Measurements from ENCODE around the gene IQGAP1.
A peak's percentile ranks its signal among the peaks of the same experiment; 100 is the strongest.

Gene IQGAP1

DNA sequence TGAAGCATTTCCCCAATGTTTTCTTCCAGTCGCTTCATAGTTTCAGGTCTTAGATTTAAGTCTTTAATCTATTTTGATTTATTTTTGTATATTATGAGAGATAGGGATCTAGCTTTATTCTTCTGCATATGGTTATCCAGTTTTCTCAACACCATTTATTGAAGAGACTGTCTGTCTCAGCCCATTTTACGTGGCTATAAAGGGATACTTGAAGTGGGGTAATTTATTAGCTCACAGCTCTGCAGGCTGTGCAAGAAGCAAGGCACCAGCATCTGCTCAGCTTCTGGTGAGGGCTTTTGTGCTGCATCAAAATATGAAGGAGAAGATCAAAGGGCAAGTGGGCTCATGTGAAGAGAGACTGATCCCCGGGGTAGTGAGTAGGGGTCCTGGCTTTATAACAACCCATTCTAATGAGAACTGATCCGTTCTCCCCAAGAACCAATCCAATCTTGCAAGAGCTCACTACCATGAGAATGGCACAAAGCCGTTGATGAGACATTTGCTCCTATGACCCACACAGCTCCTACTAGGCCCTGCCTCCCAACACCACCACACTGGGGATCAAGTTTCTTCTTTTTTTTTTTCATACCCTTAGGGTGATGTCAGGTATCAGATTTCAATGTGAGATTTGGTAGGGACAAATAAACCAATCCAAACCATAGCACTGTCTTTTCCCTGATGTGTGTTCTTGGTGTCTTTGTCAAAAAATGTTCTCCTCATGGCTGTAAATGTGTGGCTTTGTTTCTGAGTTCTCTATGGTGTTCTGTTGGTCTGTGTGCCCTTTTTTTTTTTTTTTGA lies 63.2 kb downstream of the IQGAP1 start (continued):
- TF ChIP-seq, protein P1, sequence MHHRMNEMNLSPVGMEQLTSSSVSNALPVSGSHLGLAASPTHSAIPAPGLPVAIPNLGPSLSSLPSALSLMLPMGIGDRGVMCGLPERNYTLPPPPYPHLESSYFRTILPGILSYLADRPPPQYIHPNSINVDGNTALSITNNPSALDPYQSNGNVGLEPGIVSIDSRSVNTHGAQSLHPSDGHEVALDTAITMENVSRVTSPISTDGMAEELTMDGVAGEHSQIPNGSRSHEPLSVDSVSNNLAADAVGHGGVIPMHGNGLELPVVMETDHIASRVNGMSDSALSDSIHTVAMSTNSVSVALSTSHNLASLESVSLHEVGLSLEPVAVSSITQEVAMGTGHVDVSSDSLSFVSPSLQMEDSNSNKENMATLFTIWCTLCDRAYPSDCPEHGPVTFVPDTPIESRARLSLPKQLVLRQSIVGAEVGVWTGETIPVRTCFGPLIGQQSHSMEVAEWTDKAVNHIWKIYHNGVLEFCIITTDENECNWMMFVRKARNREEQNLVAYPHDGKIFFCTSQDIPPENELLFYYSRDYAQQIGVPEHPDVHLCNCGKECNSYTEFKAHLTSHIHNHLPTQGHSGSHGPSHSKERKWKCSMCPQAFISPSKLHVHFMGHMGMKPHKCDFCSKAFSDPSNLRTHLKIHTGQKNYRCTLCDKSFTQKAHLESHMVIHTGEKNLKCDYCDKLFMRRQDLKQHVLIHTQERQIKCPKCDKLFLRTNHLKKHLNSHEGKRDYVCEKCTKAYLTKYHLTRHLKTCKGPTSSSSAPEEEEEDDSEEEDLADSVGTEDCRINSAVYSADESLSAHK (tag by site-specific recombination; IDR thresholded peaks at IDR 0.05), result no peak
- TF ChIP-seq ZNF302 (tag by site-specific recombination; IDR thresholded peaks at IDR 0.05; ENCODE audit: low read depth) (no peak), ZNF354C (tag by site-specific recombination; IDR thresholded peaks at IDR 0.05; ENCODE audit: borderline replicate concordance, low read depth) (no peak), MYNN (tag by site-specific recombination; IDR thresholded peaks at IDR 0.05; ENCODE audit: borderline replicate concordance) (no peak), ZBTB20 (tag by site-specific recombination; IDR thresholded peaks at IDR 0.05) (no peak), ZNF596 (tag by site-specific recombination; IDR thresholded peaks at IDR 0.05) (no peak), ZFP37 (tag by site-specific recombination; IDR thresholded peaks at IDR 0.05) (0 out of 2 replicates have a peak, but pooled peaks have one; percentile 39), ZNF707 (tag by site-specific recombination; IDR thresholded peaks at IDR 0.05) (no peak), OSR2 (tag by site-specific recombination; IDR thresholded peaks at IDR 0.05) (no peak), ZSCAN30 (tag by site-specific recombination; IDR thresholded peaks at IDR 0.05) (no peak), ZNF155 (tag by site-specific recombination; IDR thresholded peaks at IDR 0.05) (no peak), ZNF23 (tag by site-specific recombination; IDR thresholded peaks at IDR 0.05; ENCODE audit: borderline replicate concordance) (no peak), ZNF555 (tag by site-specific recombination; conservative IDR thresholded peaks at IDR 0.05) (no peak), ZBTB21 (tag by site-specific recombination; IDR thresholded peaks at IDR 0.05) (peak; percentile 20; the same call in 1 of the 2 replicates), KLF1 (tag by site-specific recombination; IDR thresholded peaks at IDR 0.05) (no peak), GLI2 (tag by site-specific recombination; IDR thresholded peaks at IDR 0.05; ENCODE audit: borderline replicate concordance, low read depth) (no peak), ZNF549 (tag by site-specific recombination; IDR thresholded peaks at IDR 0.05) (no peak), ZNF404 (tag by site-specific recombination; IDR thresholded peaks at IDR 0.05) (no peak), ZNF391 (tag by site-specific recombination; IDR thresholded peaks at IDR 0.05; ENCODE audit: borderline replicate concordance, low read depth) (no peak), SP7 (tag by site-specific recombination; IDR thresholded peaks at IDR 0.05) (0 out of 2 replicates have a peak, but pooled peaks have one; percentile 53), HOXA7 (CRISPR knock-in tag; IDR thresholded peaks at IDR 0.05; ENCODE audit: borderline replicate concordance) (no peak), ZNF571 (tag by site-specific recombination; IDR thresholded peaks at IDR 0.05) (no peak)
- TF ChIP-seq, protein P2, sequence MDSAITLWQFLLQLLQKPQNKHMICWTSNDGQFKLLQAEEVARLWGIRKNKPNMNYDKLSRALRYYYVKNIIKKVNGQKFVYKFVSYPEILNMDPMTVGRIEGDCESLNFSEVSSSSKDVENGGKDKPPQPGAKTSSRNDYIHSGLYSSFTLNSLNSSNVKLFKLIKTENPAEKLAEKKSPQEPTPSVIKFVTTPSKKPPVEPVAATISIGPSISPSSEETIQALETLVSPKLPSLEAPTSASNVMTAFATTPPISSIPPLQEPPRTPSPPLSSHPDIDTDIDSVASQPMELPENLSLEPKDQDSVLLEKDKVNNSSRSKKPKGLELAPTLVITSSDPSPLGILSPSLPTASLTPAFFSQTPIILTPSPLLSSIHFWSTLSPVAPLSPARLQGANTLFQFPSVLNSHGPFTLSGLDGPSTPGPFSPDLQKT (IDR thresholded peaks at IDR 0.05; ENCODE audit: borderline replicate concordance, low read depth, low read length), result no peak
- TF ChIP-seq, protein P3, sequence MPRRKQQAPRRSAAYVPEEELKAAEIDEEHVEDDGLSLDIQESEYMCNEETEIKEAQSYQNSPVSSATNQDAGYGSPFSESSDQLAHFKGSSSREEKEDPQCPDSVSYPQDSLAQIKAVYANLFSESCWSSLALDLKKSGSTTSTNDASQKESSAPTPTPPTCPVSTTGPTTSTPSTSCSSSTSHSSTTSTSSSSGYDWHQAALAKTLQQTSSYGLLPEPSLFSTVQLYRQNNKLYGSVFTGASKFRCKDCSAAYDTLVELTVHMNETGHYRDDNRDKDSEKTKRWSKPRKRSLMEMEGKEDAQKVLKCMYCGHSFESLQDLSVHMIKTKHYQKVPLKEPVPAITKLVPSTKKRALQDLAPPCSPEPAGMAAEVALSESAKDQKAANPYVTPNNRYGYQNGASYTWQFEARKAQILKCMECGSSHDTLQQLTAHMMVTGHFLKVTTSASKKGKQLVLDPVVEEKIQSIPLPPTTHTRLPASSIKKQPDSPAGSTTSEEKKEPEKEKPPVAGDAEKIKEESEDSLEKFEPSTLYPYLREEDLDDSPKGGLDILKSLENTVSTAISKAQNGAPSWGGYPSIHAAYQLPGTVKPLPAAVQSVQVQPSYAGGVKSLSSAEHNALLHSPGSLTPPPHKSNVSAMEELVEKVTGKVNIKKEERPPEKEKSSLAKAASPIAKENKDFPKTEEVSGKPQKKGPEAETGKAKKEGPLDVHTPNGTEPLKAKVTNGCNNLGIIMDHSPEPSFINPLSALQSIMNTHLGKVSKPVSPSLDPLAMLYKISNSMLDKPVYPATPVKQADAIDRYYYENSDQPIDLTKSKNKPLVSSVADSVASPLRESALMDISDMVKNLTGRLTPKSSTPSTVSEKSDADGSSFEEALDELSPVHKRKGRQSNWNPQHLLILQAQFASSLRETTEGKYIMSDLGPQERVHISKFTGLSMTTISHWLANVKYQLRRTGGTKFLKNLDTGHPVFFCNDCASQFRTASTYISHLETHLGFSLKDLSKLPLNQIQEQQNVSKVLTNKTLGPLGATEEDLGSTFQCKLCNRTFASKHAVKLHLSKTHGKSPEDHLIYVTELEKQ (tag by site-specific recombination; IDR thresholded peaks at IDR 0.05; ENCODE audit: borderline replicate concordance), result no peak
- TF ChIP-seq, protein P4, sequence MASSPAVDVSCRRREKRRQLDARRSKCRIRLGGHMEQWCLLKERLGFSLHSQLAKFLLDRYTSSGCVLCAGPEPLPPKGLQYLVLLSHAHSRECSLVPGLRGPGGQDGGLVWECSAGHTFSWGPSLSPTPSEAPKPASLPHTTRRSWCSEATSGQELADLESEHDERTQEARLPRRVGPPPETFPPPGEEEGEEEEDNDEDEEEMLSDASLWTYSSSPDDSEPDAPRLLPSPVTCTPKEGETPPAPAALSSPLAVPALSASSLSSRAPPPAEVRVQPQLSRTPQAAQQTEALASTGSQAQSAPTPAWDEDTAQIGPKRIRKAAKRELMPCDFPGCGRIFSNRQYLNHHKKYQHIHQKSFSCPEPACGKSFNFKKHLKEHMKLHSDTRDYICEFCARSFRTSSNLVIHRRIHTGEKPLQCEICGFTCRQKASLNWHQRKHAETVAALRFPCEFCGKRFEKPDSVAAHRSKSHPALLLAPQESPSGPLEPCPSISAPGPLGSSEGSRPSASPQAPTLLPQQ (tag by site-specific recombination; IDR thresholded peaks at IDR 0.05), result 0 out of 2 replicates have a peak, but pooled peaks have one; percentile 19
- TF ChIP-seq, protein P5, sequence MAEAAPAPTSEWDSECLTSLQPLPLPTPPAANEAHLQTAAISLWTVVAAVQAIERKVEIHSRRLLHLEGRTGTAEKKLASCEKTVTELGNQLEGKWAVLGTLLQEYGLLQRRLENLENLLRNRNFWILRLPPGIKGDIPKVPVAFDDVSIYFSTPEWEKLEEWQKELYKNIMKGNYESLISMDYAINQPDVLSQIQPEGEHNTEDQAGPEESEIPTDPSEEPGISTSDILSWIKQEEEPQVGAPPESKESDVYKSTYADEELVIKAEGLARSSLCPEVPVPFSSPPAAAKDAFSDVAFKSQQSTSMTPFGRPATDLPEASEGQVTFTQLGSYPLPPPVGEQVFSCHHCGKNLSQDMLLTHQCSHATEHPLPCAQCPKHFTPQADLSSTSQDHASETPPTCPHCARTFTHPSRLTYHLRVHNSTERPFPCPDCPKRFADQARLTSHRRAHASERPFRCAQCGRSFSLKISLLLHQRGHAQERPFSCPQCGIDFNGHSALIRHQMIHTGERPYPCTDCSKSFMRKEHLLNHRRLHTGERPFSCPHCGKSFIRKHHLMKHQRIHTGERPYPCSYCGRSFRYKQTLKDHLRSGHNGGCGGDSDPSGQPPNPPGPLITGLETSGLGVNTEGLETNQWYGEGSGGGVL (tag by site-specific recombination; IDR thresholded peaks at IDR 0.05), result no peak

Data from HEK293 (cell line).